SK-N-SH treated with all-trans-retinoic acid at 6 μM for 48 hours (cell line): ENCODE data around the gene IGDCC3.

Experiments
- ATAC-seq: fragments of 200-7000 bp; cut with Tn5 transposase; 3 replicates; pipeline ENCODE4 v1.9.1; 2020; ENCODE audit warnings: mild to moderate bottlenecking, moderate library complexity
- ARNTL ChIP-seq: fragments of 450-650 bp; formaldehyde crosslinking; IDR thresholded peaks from 2 replicates; pipeline ENCODE4 v1.5.0; 2020; ENCODE audit warnings: low read depth, mild to moderate bottlenecking, moderate library complexity, borderline replicate concordance
- BACH2 ChIP-seq: fragments of 250-450 bp; sonication (Bioruptor Pico); IDR thresholded peaks from 2 replicates; pipeline ENCODE4 v1.9.0; 2021; ENCODE audit warnings: mild to moderate bottlenecking, borderline replicate concordance
- CSDC2 ChIP-seq: fragments of 250-450 bp; sonication (Bioruptor Pico); IDR thresholded peaks from 2 replicates; pipeline ENCODE4 v1.5.0; 2020; ENCODE audit warnings: mild to moderate bottlenecking, moderate library complexity
- ESRRG ChIP-seq: fragments of 250-450 bp; sonication (Bioruptor Pico); IDR thresholded peaks from 2 replicates; pipeline ENCODE4 v1.6.1; 2021; ENCODE audit warnings: mild to moderate bottlenecking
- GLIS3 ChIP-seq: fragments of 250-450 bp; sonication (Bioruptor Pico); IDR thresholded peaks from 2 replicates; pipeline ENCODE4 v1.5.0; 2020; ENCODE audit warnings: mild to moderate bottlenecking, moderate library complexity
- ISL1 ChIP-seq: fragments of 250-450 bp; sonication (Bioruptor Pico); IDR thresholded peaks from 2 replicates; pipeline ENCODE4 v2.1.2; 2022; ENCODE audit warnings: mild to moderate bottlenecking, moderate library complexity
- PATZ1 ChIP-seq: fragments of 250-450 bp; sonication (Bioruptor Pico); IDR thresholded peaks from 2 replicates; pipeline ENCODE4 v1.8.0; 2020; ENCODE audit warnings: mild to moderate bottlenecking, moderate library complexity, borderline replicate concordance
- PPARA ChIP-seq: fragments of 250-450 bp; sonication (Bioruptor Pico); IDR thresholded peaks from 2 replicates; pipeline ENCODE4 v1.5.0; 2020; ENCODE audit warnings: mild to moderate bottlenecking, borderline replicate concordance
- RARB ChIP-seq: fragments of 250-450 bp; sonication (Bioruptor Pico); IDR thresholded peaks from 2 replicates; pipeline ENCODE4 v1.8.0; 2021; ENCODE audit warnings: mild to moderate bottlenecking, moderate library complexity
- SNAI2 ChIP-seq: fragments of 250-450 bp; sonication (Bioruptor Pico); IDR thresholded peaks from 2 replicates; pipeline ENCODE4 v1.5.0; 2020; ENCODE audit warnings: mild to moderate bottlenecking, moderate library complexity
- TCF4 ChIP-seq: fragments of 250-450 bp; sonication (Bioruptor Pico); IDR thresholded peaks from 2 replicates; pipeline ENCODE4 v1.8.0; 2021; ENCODE audit warnings: mild to moderate bottlenecking, moderate library complexity, borderline replicate concordance
- ZFP3 ChIP-seq: fragments of 250-450 bp; sonication (Bioruptor Pico); IDR thresholded peaks from 2 replicates; pipeline ENCODE4 v1.5.0; 2020; ENCODE audit warnings: mild to moderate bottlenecking, moderate library complexity
- ZFP30 ChIP-seq: fragments of 450-650 bp; formaldehyde crosslinking; IDR thresholded peaks from 2 replicates; pipeline ENCODE4 v1.5.0; 2022; ENCODE audit warnings: mild to moderate bottlenecking, moderate library complexity
- ZNF70 ChIP-seq: fragments of 450-650 bp; formaldehyde crosslinking; IDR thresholded peaks from 2 replicates; pipeline ENCODE4 v1.5.0; 2020; ENCODE audit warnings: mild to moderate bottlenecking, moderate library complexity
- ZNF8 ChIP-seq: fragments of 450-650 bp; formaldehyde crosslinking; IDR thresholded peaks from 2 replicates; pipeline ENCODE4 v1.5.0; 2020; ENCODE audit warnings: mild to moderate bottlenecking, moderate library complexity
- TF ChIP-seq, protein P1 (sequence below): fragments of 250-450 bp; sonication (Bioruptor Pico); IDR thresholded peaks from 2 replicates; pipeline ENCODE4 v1.5.1; 2021; ENCODE audit warnings: mild to moderate bottlenecking, moderate library complexity
- TF ChIP-seq, protein P2 (sequence below): fragments of 250-450 bp; sonication (Bioruptor Pico); IDR thresholded peaks from 2 replicates; pipeline ENCODE4 v1.5.0; 2020; ENCODE audit warnings: mild to moderate bottlenecking, moderate library complexity
- TF ChIP-seq, protein P3 (sequence below): fragments of 250-450 bp; sonication (Bioruptor Pico); IDR thresholded peaks from 2 replicates; pipeline ENCODE4 v1.5.1; 2020; ENCODE audit warnings: low read depth, mild to moderate bottlenecking, moderate library complexity

IGDCC3 gene

GRCh38 chr15:65326117-65326526, 51.7 kb downstream of the IGDCC3 start:
- peak; percentile 30; the same call in 2 of the 3 replicates for ATAC-seq

DNA sequence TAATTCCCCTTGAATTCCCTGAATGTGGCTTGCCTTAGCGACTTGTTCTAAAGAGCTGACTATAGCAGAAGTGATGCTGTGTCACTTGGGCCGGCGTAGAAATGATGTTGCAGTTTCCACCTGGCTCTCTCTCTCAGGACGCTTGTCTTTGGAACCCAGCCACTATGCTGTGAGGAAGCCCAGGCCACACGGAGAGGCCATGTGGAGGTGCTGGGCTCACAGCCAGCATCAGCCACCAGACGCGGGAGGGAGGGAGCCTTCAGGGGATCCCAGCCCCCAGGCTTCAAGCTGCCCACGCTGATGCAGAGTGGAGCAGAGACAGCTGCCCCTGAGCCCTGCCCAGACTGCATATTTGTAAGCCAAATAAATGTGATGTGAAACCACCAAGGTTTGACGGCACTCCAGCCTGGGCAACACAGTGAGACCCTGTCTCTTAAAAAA, 54.7 kb downstream of the IGDCC3 start:
- peak; percentile 74 for ATAC-seq
- peak; percentile 82; the same call in 1 of the 2 replicates for TF ChIP-seq BACH2 (CRISPR knock-in tag)
- TF ChIP-seq RARB (CRISPR knock-in tag), result no peak
- TF ChIP-seq ZFP3 (CRISPR knock-in tag), result no peak
- TF ChIP-seq ESRRG (CRISPR knock-in tag), result no peak
- TF ChIP-seq, protein P1, sequence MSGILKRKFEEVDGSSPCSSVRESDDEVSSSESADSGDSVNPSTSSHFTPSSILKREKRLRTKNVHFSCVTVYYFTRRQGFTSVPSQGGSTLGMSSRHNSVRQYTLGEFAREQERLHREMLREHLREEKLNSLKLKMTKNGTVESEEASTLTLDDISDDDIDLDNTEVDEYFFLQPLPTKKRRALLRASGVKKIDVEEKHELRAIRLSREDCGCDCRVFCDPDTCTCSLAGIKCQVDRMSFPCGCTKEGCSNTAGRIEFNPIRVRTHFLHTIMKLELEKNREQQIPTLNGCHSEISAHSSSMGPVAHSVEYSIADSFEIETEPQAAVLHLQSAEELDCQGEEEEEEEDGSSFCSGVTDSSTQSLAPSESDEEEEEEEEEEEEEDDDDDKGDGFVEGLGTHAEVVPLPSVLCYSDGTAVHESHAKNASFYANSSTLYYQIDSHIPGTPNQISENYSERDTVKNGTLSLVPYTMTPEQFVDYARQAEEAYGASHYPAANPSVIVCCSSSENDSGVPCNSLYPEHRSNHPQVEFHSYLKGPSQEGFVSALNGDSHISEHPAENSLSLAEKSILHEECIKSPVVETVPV, result no peak
- TF ChIP-seq PATZ1 (CRISPR knock-in tag), result no peak
- TF ChIP-seq PPARA (CRISPR knock-in tag), result no peak
- TF ChIP-seq, protein P2, sequence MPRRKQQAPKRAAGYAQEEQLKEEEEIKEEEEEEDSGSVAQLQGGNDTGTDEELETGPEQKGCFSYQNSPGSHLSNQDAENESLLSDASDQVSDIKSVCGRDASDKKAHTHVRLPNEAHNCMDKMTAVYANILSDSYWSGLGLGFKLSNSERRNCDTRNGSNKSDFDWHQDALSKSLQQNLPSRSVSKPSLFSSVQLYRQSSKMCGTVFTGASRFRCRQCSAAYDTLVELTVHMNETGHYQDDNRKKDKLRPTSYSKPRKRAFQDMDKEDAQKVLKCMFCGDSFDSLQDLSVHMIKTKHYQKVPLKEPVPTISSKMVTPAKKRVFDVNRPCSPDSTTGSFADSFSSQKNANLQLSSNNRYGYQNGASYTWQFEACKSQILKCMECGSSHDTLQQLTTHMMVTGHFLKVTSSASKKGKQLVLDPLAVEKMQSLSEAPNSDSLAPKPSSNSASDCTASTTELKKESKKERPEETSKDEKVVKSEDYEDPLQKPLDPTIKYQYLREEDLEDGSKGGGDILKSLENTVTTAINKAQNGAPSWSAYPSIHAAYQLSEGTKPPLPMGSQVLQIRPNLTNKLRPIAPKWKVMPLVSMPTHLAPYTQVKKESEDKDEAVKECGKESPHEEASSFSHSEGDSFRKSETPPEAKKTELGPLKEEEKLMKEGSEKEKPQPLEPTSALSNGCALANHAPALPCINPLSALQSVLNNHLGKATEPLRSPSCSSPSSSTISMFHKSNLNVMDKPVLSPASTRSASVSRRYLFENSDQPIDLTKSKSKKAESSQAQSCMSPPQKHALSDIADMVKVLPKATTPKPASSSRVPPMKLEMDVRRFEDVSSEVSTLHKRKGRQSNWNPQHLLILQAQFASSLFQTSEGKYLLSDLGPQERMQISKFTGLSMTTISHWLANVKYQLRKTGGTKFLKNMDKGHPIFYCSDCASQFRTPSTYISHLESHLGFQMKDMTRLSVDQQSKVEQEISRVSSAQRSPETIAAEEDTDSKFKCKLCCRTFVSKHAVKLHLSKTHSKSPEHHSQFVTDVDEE (CRISPR knock-in tag), result peak; percentile 93
- TF ChIP-seq GLIS3 (CRISPR knock-in tag), result peak; percentile 65; the same call in 1 of the 2 replicates
- peak; percentile 32; the same call in 1 of the 2 replicates for TF ChIP-seq ISL1 (CRISPR knock-in tag)
- TF ChIP-seq ARNTL, result no peak
- TF ChIP-seq ZNF70, result no peak; the same call in 1 of the 2 replicates
- TF ChIP-seq CSDC2 (CRISPR knock-in tag), result 0 out of 2 replicates have a peak, but pooled peaks have one; percentile 25
- TF ChIP-seq ZNF8, result no peak
- 0 out of 2 replicates have a peak, but pooled peaks have one; percentile 39 for TF ChIP-seq SNAI2 (CRISPR knock-in tag)
- TF ChIP-seq, protein P3, sequence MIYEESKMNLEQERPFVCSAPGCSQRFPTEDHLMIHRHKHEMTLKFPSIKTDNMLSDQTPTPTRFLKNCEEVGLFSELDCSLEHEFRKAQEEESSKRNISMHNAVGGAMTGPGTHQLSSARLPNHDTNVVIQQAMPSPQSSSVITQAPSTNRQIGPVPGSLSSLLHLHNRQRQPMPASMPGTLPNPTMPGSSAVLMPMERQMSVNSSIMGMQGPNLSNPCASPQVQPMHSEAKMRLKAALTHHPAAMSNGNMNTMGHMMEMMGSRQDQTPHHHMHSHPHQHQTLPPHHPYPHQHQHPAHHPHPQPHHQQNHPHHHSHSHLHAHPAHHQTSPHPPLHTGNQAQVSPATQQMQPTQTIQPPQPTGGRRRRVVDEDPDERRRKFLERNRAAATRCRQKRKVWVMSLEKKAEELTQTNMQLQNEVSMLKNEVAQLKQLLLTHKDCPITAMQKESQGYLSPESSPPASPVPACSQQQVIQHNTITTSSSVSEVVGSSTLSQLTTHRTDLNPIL (CRISPR knock-in tag), result no peak
- TF ChIP-seq ZFP30 (CRISPR knock-in tag), result no peak
- TF ChIP-seq TCF4 (CRISPR knock-in tag), result peak; percentile 97

More at GRCh38 chr15:65326117-65326526, 51.7 kb downstream of the IGDCC3 start:
- peak; percentile 16; the same call in 1 of the 2 replicates for TF ChIP-seq TCF4 (CRISPR knock-in tag)
- no peak for TF ChIP-seq ISL1 (CRISPR knock-in tag)

DNA sequence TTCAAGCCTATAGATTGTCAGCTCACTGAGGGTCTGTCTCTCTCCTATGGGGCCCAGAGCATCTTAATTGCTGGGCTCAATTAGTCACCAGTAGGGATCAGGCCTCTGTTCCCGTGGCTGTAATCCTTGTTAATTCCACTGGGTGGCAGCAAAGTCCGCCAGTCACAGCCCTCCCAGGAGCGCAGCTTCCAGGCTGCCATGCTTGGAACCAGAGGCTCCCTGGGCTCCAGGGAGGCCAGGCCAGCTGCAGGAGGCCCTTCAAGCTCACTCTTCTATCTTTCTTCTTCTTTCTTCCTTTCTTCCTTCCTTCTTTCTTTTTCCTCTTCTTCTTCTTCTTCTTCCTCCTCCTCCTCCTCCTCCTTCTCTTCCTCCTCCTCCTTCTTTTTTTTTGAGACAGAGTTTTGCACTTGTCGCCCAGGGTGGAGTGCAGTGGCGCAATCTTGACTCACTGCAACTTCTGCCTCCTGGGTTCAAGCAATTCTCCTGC, 58.9 kb downstream of the IGDCC3 start:
- TF ChIP-seq ZNF8 (no peak), ARNTL (no peak), RARB (CRISPR knock-in tag) (no peak), BACH2 (CRISPR knock-in tag) (no peak), SNAI2 (CRISPR knock-in tag) (no peak), CSDC2 (CRISPR knock-in tag) (no peak), TCF4 (CRISPR knock-in tag) (no peak), GLIS3 (CRISPR knock-in tag) (no peak), ESRRG (CRISPR knock-in tag) (no peak)
- TF ChIP-seq, protein P2 (CRISPR knock-in tag), result no peak
- TF ChIP-seq, protein P1, result no peak
- TF ChIP-seq, protein P3 (CRISPR knock-in tag), result no peak
- TF ChIP-seq, all 23 proteins: peak for 0
- ATAC-seq, result peak; percentile 96
